Measurements from ENCODE around the gene TCP11. TPM values are rescaled to one million over a fixed set of nuclear protein-coding genes. Genes with fewer than 3 reads are reported as not detected.

Gene TCP11
- total and polyA plus RNA-seq, 2 of the 13 experiments (the other 11 are each of a cell fraction or from before 2014, with no cell fraction given): 0.04 TPM; not detected in 1

- TF ChIP-seq FOXO4 (CRISPR knock-in tag; conservative IDR thresholded peaks at IDR 0.05): no peak
- TF ChIP-seq TCF12 (IDR thresholded peaks at IDR 0.05): no peak
- TF ChIP-seq TCF12 (CRISPR knock-in tag; IDR thresholded peaks at IDR 0.05): no peak
- no peak for TF ChIP-seq HINFP (CRISPR knock-in tag; IDR thresholded peaks at IDR 0.05; ENCODE audit: low read depth)
- no peak for TF ChIP-seq MTF2 (CRISPR knock-in tag; IDR thresholded peaks at IDR 0.05; ENCODE audit: borderline replicate concordance)
- TF ChIP-seq SIN3B (IDR thresholded peaks at IDR 0.05; ENCODE audit: low read length): no peak
- 0 out of 2 replicates have a peak, but pooled peaks have one; percentile 31 for TF ChIP-seq FOXC1 (CRISPR knock-in tag; IDR thresholded peaks at IDR 0.05; ENCODE audit: borderline replicate concordance)
- TF ChIP-seq GPN1 (CRISPR knock-in tag; IDR thresholded peaks at IDR 0.05; ENCODE audit: borderline replicate concordance): no peak
- TF ChIP-seq THRA (CRISPR knock-in tag; IDR thresholded peaks at IDR 0.05; ENCODE audit: borderline replicate concordance): peak; percentile 58; the same call in 1 of the 2 replicates
- no peak for TF ChIP-seq ZNF530 (CRISPR knock-in tag; IDR thresholded peaks at IDR 0.05; ENCODE audit: low read depth)
- TF ChIP-seq ZNF691 (CRISPR knock-in tag; IDR thresholded peaks at IDR 0.05; ENCODE audit: borderline replicate concordance, low read depth): no peak
- peak; percentile 22; the same call in 1 of the 2 replicates for TF ChIP-seq SAP130 (CRISPR knock-in tag; IDR thresholded peaks at IDR 0.05; ENCODE audit: low read depth)
- no peak for TF ChIP-seq HNF4A (CRISPR knock-in tag; IDR thresholded peaks at IDR 0.05)
- no peak for TF ChIP-seq RCOR2 (CRISPR knock-in tag; IDR thresholded peaks at IDR 0.05)
- 0 out of 4 replicates have a peak, but pooled peaks of 1 of the 2 experiments have one; percentile 21 for TF ChIP-seq KLF16 (CRISPR knock-in tag; IDR thresholded peaks at IDR 0.05)
- TF ChIP-seq ARNTL (CRISPR knock-in tag; IDR thresholded peaks at IDR 0.05): no peak
- no peak for TF ChIP-seq NFIB (CRISPR knock-in tag; IDR thresholded peaks at IDR 0.05; ENCODE audit: borderline replicate concordance)
- no peak for TF ChIP-seq ZSCAN12 (CRISPR knock-in tag; IDR thresholded peaks at IDR 0.05)
- TF ChIP-seq EED (CRISPR knock-in tag; IDR thresholded peaks at IDR 0.05): no peak
- no peak for TF ChIP-seq HDAC1 (CRISPR knock-in tag; IDR thresholded peaks at IDR 0.05)
- TF ChIP-seq ELF1 (CRISPR knock-in tag; IDR thresholded peaks at IDR 0.05): no peak
- TF ChIP-seq STAT5B (CRISPR knock-in tag; IDR thresholded peaks at IDR 0.05): no peak
- TF ChIP-seq MAFF (IDR thresholded peaks at IDR 0.05; ENCODE audit: low read depth, low read length): no peak
- peak; percentile 100 for TF ChIP-seq SMC3 (IDR thresholded peaks at IDR 0.05; ENCODE audit: low read length)
- TF ChIP-seq MAF1 (CRISPR knock-in tag; IDR thresholded peaks at IDR 0.05; ENCODE audit: borderline replicate concordance): no peak
- no peak for TF ChIP-seq ZNF619 (CRISPR knock-in tag; IDR thresholded peaks at IDR 0.05)
- 0 out of 2 replicates have a peak, but pooled peaks have one; percentile 31 for TF ChIP-seq ELF3 (CRISPR knock-in tag; IDR thresholded peaks at IDR 0.05)
- TF ChIP-seq ZNF577 (CRISPR knock-in tag; IDR thresholded peaks at IDR 0.05; ENCODE audit: borderline replicate concordance, low read depth): no peak
- TF ChIP-seq TSC22D2 (CRISPR knock-in tag; IDR thresholded peaks at IDR 0.05; ENCODE audit: borderline replicate concordance): no peak
These were observed 5.3 kb upstream of the TCP11 start (continued) for GRCh38 chr6:35146453-35146852.

Data from HepG2 (cell line).